Measurements from ENCODE around the gene CROCC.
"Not testable (repeated sequence)": the region's sequence is repeated elsewhere in the genome, so short reads cannot be mapped to it uniquely, and the experiment has no call there.

Gene CROCC

GRCh38 chr1:16921391-16922185 is at the start of gene CROCC:
TSS of gene CROCC (plus strand) at chr1:16921931. CDS start at chr1:16922019, 88 bp downstream.
- H3K4me3 ChIP-seq (ENCODE audit: low read depth, low read length): no peak within 1 kb of the TSS
- TF ChIP-seq CTCF (IDR thresholded peaks at IDR 0.05; ENCODE audit: low read depth, low read length): no peak

GRCh38 chr1:16872152-16873075 is 49.3 kb upstream of the CROCC start:
- 0 out of 2 replicates have a peak overlapping the region, but pooled peaks have one; percentile 20 for H3K4me3 ChIP-seq (ENCODE audit: low read depth, low read length)

DNA sequence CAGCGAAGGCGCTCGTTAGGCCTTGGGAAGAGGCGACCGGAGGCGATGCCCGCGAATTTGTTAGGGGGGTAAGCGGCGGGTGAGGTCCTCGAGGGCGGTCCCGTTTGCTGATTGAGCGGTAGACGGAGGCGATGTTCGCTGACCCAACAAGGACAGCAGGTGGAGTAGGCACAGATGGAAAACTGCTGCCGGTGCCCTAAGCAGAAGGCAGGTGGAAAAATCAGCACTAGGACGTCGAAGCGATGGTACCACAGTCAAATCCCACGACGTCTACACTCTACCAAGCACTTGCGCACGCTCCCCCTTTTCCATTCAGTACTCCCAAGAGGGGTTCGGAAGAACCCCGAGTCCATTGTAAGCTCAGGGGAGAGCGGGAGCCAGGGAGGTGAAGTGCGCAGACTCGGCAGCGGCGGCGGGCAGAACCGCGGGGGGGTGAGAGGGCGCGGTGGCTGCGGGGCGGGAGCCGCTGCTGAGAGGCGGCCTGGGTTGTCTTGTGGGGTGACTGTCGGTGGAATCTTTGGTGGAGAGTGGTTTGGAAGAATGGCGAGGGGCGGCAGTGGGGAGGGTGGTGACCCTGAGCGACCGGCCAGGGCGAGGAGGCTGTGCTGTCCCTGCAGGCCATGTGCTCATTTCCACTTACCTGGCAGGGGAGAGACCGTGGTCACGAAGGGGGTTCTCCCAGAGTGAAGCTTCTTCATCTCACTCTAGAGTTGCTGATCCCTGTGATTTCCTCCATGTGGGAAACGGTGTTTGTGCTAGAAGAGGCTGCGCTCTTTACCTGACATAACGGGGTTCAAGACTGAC is 48.5 kb upstream of the CROCC start:
- H3K4me3 ChIP-seq (ENCODE audit: low read depth, low read length): not testable (repeated sequence)

DNA sequence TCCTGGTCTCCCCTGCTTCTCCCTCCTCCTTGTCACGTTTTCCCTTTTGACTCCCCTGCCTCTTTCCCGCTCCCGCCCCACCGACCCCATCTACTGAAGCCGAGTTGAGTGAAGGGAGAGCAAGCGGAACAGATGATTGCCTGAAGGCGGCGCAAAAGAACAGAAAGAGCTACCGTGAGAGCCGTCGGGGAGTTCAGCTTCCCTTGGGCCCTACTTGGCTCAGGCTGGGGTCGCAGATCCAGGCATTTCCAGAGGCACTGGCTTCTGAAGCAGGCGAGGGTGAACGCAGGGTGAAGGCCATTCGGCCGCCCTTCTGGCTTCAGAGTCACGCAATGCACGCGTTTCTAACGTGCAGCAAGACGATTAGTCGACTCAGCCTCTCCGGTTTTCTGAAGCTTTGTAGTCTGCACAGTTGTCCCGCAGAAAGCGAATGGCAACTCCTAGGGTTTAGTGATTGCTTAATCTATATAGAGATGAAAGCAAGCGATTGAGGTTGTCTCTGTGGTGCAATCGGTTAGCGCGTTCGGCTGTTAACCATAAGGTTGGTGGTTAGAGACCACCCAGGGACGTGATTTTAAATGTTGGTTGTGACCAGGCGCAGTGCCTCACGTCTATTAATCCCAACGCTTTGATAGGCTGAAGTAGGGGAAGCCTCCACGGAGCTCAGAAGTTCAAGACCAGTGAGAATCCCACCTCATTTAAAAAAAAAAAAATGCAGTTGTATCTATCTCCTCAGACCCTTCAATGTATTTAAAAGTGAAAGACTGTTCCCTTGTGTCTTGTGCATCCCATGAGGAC is 46.6 kb upstream of the CROCC start:
- not testable (repeated sequence) for H3K4me3 ChIP-seq (ENCODE audit: low read depth, low read length)

DNA sequence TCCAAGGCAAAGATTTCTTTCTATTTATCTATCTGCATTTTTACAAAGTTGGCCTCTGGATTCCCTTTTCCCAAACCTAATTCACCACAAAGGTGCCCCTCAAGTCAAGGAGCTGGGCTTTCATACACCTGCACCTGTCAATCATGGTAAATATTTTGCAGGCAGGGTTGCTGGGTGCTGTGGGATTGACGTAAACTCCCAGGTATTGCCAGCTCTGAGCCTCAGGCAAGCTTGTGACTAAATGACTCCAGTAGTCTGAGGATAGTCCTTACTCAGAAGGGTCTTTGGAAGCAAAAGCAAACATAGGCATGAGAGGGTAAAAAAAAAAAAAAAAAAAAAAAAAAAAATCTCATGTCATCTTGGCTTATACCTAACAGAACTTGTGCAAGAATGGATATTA is 40.0 kb upstream of the CROCC start:
- not testable (repeated sequence) for H3K4me3 ChIP-seq (ENCODE audit: low read depth, low read length)

GRCh38 chr1:16882986-16883385 is 38.7 kb upstream of the CROCC start:
- H3K4me3 ChIP-seq (ENCODE audit: low read depth, low read length): no peak overlapping the region
- no peak for TF ChIP-seq CTCF (IDR thresholded peaks at IDR 0.05; ENCODE audit: low read depth, low read length)

GRCh38 chr1:16884487-16884886 is 37.2 kb upstream of the CROCC start:
- not testable (repeated sequence) for H3K4me3 ChIP-seq (ENCODE audit: low read depth, low read length)

- TF ChIP-seq CTCF (IDR thresholded peaks at IDR 0.05; ENCODE audit: low read depth, low read length): no peak
- no peak overlapping the region for H3K4me3 ChIP-seq (ENCODE audit: low read depth, low read length)
Measured at GRCh38 chr1:16886860-16887605, 34.7 kb upstream of the CROCC start.

Measured in WI38 (cell line).